GM12873 (cell line): Measurements from ENCODE around the gene THAP2.

Source experiments
- CTCF ChIP-seq: IDR thresholded peaks from 2 replicates; pipeline ENCODE4 v1.5.1; 2012; ENCODE audit warnings: low read depth, mild to moderate bottlenecking, moderate library complexity, low read length, control low read depth; ENCODE audit not compliant: insufficient read depth; ENCODE audit errors: missing control alignments

The THAP2 gene

GRCh38 chr12:71649401-71649800 is 14.7 kb upstream of the THAP2 start:
- no peak for TF ChIP-seq CTCF

- TF ChIP-seq CTCF: no peak
These were observed 11.4 kb upstream of the THAP2 start for GRCh38 chr12:71652656-71653055.

- no peak for TF ChIP-seq CTCF
These were observed 11.0 kb upstream of the THAP2 start for GRCh38 chr12:71653137-71653536.

GRCh38 chr12:71654200-71654599 is 9.9 kb upstream of the THAP2 start:
- TF ChIP-seq CTCF: no peak

- no peak for TF ChIP-seq CTCF
These were observed 8.6 kb upstream of the THAP2 start for GRCh38 chr12:71655495-71655894.

- no peak for TF ChIP-seq CTCF
These were observed 8.2 kb upstream of the THAP2 start for GRCh38 chr12:71655907-71656306.

- no peak for TF ChIP-seq CTCF
These were observed 7.4 kb upstream of the THAP2 start for GRCh38 chr12:71656740-71657139.
